ENCODE data around the gene ADGRF3. TPM values are rescaled to one million over a fixed set of nuclear protein-coding genes. Genes with fewer than 3 reads are reported as not detected.

The ADGRF3 gene
- total RNA-seq, 1 experiment from 2014 or later: not detected

- RAD21 ChIA-PET (ENCODE audit: low non-redundant PET in 1 of 2, low total read pairs in 2 of 2, uncharacterized antibody in 2 of 2, unreplicated experiment in 2 of 2): no interaction called here
- Histone ChIP-seq H3K4me1 (ENCODE audit: control insufficient read depth in 1 of 2, insufficient read depth in 2 of 2, low read length in 2 of 2) (peaks cover 0 to 9% of the 10 kb centered on the region in 2 experiments; a peak in 2 of 4 replicates), H3K27me3 (ENCODE audit: insufficient read depth, low read length) (no peaks in the 10 kb centered on the region), H3K27ac (ENCODE audit: low read depth, low read length) (no peak overlapping the region), H2AFZ (ENCODE audit: low read depth, low read length, poor library complexity, severe bottlenecking) (no peak overlapping the region), H3K4me2 (ENCODE audit: low read length) (no peak overlapping the region), H3K79me2 (ENCODE audit: insufficient read depth, low read length) (no peaks in the 10 kb centered on the region), H3K36me3 (ENCODE audit: control insufficient read depth in 1 of 2, insufficient read depth in 2 of 2, low read length in 2 of 2) (peaks cover 11 to 19% of the 10 kb centered on the region in 2 experiments; a peak in 3 of 4 replicates), H3K9ac (ENCODE audit: low read length) (no peak overlapping the region), H3K4me3 (replicated peaks in 1 of 2; ENCODE audit: low read depth in 1 of 2, low read length in 2 of 2) (no peak overlapping the region), H4K20me1 (ENCODE audit: insufficient read depth) (no peaks in the 10 kb centered on the region), H3K9me3 (ENCODE audit: control insufficient read depth in 1 of 2, insufficient read depth in 1 of 2, low read depth in 1 of 2, low read length in 2 of 2) (no peaks in the 10 kb centered on the region), H3K9me2 (ENCODE audit: insufficient read depth) (no peaks in the 10 kb centered on the region)
- DNase-seq (ENCODE audit: low read depth, low spot score) (no peak), ATAC-seq (no peak)
- CTCF ChIA-PET: no interaction called here
- no TSS peak for BruUV-seq (replicated peaks)
- no peak for TF ChIP-seq ELF1 (IDR thresholded peaks at IDR 0.05; ENCODE audit: borderline replicate concordance, low read depth)
- TF ChIP-seq MAX (IDR thresholded peaks at IDR 0.05): no peak
- no peak for TF ChIP-seq TCF7L2 (IDR thresholded peaks at IDR 0.05; ENCODE audit: borderline replicate concordance, extremely low read depth, insufficient read depth, insufficient read length)
- TF ChIP-seq SRF (IDR thresholded peaks at IDR 0.05; ENCODE audit: low read depth): no peak
- TF ChIP-seq ZFX (IDR thresholded peaks at IDR 0.05): no peak
- TF ChIP-seq CEBPB (IDR thresholded peaks at IDR 0.05; ENCODE audit: low read depth): no peak
- no peak for TF ChIP-seq FOSL1 (IDR thresholded peaks at IDR 0.05; ENCODE audit: low read depth)
- TF ChIP-seq RAD21 (IDR thresholded peaks at IDR 0.05; ENCODE audit: low read depth): no peak
- no peak for TF ChIP-seq EGR1 (IDR thresholded peaks at IDR 0.05; ENCODE audit: low read depth)
- no peak for TF ChIP-seq POLR2A (IDR thresholded peaks at IDR 0.05; ENCODE audit: borderline replicate concordance, extremely low read depth, insufficient read depth, insufficient read length)
- no peak for TF ChIP-seq YY1 (IDR thresholded peaks at IDR 0.05; ENCODE audit: extremely low read depth, insufficient replicate concordance, low read depth, low read length)
- TF ChIP-seq ZBTB33 (IDR thresholded peaks at IDR 0.05; ENCODE audit: extremely low read depth, insufficient replicate concordance, low read length): no peak
- no peak for TF ChIP-seq CTCF (IDR thresholded peaks at IDR 0.05 in 2 of 3, conservative IDR thresholded peaks at IDR 0.05 in 1 of 3; ENCODE audit: borderline replicate concordance in 1 of 3, insufficient read depth in 1 of 3, low read depth in 2 of 3, low read length in 2 of 3)
- TF ChIP-seq JUND (IDR thresholded peaks at IDR 0.05): no peak
- POLR2A ChIA-PET: no interaction called here
- intact Hi-C loops (cut with micrococcal nuclease): no loop called here
These were observed 65.4 kb downstream of the ADGRF3 start for GRCh38 chr2:26281226-26281625.
